Endometrial microvascular endothelial cells (primary cell): ENCODE results near the gene CENPP. TPM values are rescaled to one million over a fixed set of nuclear protein-coding genes. Genes with fewer than 3 reads are reported as not detected.

ENCODE experiments used
- in situ Hi-C: cut with HindIII; loops from 2 replicates; pipeline ENCODE4 v1.10.0; 2017; ENCODE audit warnings: low sequenced_read_pairs, low pct_unique_long_range_greater_than_20kb; ENCODE audit errors: inconsistent ontology term
- total RNA-seq: library from RNA; depleted of rRNA; stranded (reverse); fragments of >200 nt; gene quantifications from one replicate; pipeline ENCODE4 v1.2.3, GENCODE V29; 2015; ENCODE audit errors: inconsistent ontology term

The CENPP gene
- total RNA-seq, 1 donor from 2014 or later, result 3.6 TPM

- in situ Hi-C loops, result no loop called here
Observed at GRCh38 chr9:92654481-92655301, 328.9 kb downstream of the CENPP start.

- in situ Hi-C loops, result no loop called here
Observed at GRCh38 chr9:92655366-92655765, 329.6 kb downstream of the CENPP start.

- in situ Hi-C loops, result no loop called here
Observed at GRCh38 chr9:92655896-92656536, 330.3 kb downstream of the CENPP start.

- in situ Hi-C loops, result no loop called here
Observed at GRCh38 chr9:92656537-92656925, 330.8 kb downstream of the CENPP start.

GRCh38 chr9:92657296-92658094 is 331.7 kb downstream of the CENPP start:
- in situ Hi-C loops, result no loop called here

GRCh38 chr9:92658176-92658575 is 332.4 kb downstream of the CENPP start:
- in situ Hi-C loops, result no loop called here

- in situ Hi-C loops, result no loop called here
Observed at GRCh38 chr9:92658611-92659010, 332.9 kb downstream of the CENPP start.

GRCh38 chr9:92659601-92660000 is 333.8 kb downstream of the CENPP start:
- in situ Hi-C loops, result no loop called here

- in situ Hi-C loops, result no loop called here
Observed at GRCh38 chr9:92660266-92660665, 334.5 kb downstream of the CENPP start.

GRCh38 chr9:92661127-92661526 is 335.4 kb downstream of the CENPP start:
- in situ Hi-C loops, result no loop called here

GRCh38 chr9:92661743-92662142 is 336.0 kb downstream of the CENPP start:
- in situ Hi-C loops, result no loop called here

- in situ Hi-C loops, result no loop called here
Observed at GRCh38 chr9:92663126-92663525, 337.4 kb downstream of the CENPP start.

- in situ Hi-C loops, result no loop called here
Observed at GRCh38 chr9:92663951-92664350, 338.2 kb downstream of the CENPP start.

- in situ Hi-C loops, result no loop called here
Observed at GRCh38 chr9:92664394-92665152, 338.8 kb downstream of the CENPP start.

GRCh38 chr9:92665836-92666235 is 340.1 kb downstream of the CENPP start:
- in situ Hi-C loops, result no loop called here

- in situ Hi-C loops, result no loop called here
Observed at GRCh38 chr9:92666236-92666635, 340.5 kb downstream of the CENPP start.

- in situ Hi-C loops, result no loop called here
Observed at GRCh38 chr9:92666912-92667532, 341.3 kb downstream of the CENPP start.

- in situ Hi-C loops, result no loop called here
Observed at GRCh38 chr9:92668746-92669526, 343.2 kb downstream of the CENPP start.
